Mucosa of rectum (tissue), 2 donors: ENCODE results near the gene PPDPF.

Source experiments
- H3K27ac ChIP-seq, 2 donors: one replicate each; pipeline ENCODE4 v1.7.0; 2013; ENCODE audit warnings: inconsistent platforms in 2 of 2, low read depth in 2 of 2, low read length in 2 of 2
- H3K27me3 ChIP-seq, 2 donors: one replicate each; pipeline ENCODE4 v1.7.0; 2013; ENCODE audit warnings: low read length in 2 of 2; ENCODE audit not compliant: control insufficient read depth in 2 of 2, insufficient read depth in 2 of 2
- H3K36me3 ChIP-seq, 2 donors: one replicate each; pipeline ENCODE4 v1.7.0; 2013; ENCODE audit warnings: low read length in 2 of 2; ENCODE audit not compliant: control insufficient read depth in 2 of 2, insufficient read depth in 2 of 2
- H3K4me1 ChIP-seq, 2 donors: one replicate each; pipeline ENCODE4 v1.7.0; 2013; ENCODE audit warnings: low read length in 2 of 2, mild to moderate bottlenecking in 1 of 2; ENCODE audit not compliant: control insufficient read depth in 2 of 2, insufficient read depth in 2 of 2
- H3K4me3 ChIP-seq, 2 donors: one replicate each; pipeline ENCODE4 v1.7.0; 2013; ENCODE audit warnings: low read length in 2 of 2
- H3K9ac ChIP-seq, 2 donors: one replicate each; pipeline ENCODE4 v1.7.0; 2013; ENCODE audit warnings: low read length in 2 of 2, low read depth in 1 of 2, mild to moderate bottlenecking in 1 of 2
- H3K9me3 ChIP-seq, 2 donors: one replicate each; pipeline ENCODE4 v1.7.0; 2013; ENCODE audit warnings: low read length in 2 of 2; ENCODE audit not compliant: control insufficient read depth in 2 of 2
- donor health status: healthy.
- donor health status: Normal muscosa, but diverticular disease.

Gene PPDPF

GRCh38 chr20:63500151-63500901 lies 20.2 kb upstream of the PPDPF start:
- H3K27ac ChIP-seq: no peak overlapping the region
- no peak overlapping the region for H3K4me3 ChIP-seq
- H3K9me3 ChIP-seq: no peaks in the 10 kb centered on the region
- peaks cover 2% of the 10 kb centered on the region in 2 donors for H3K4me1 ChIP-seq
- H3K36me3 ChIP-seq: no peaks in the 10 kb centered on the region
- H3K9ac ChIP-seq: no peak overlapping the region
- H3K27me3 ChIP-seq: peaks cover 21 to 25% of the 10 kb centered on the region in 2 donors

- Histone ChIP-seq H3K27ac (no peak overlapping the region), H3K9ac (no peak overlapping the region), H3K4me3 (no peak overlapping the region), H3K27me3 (peaks cover 18 to 25% of the 10 kb centered on the region in 2 donors), H3K4me1 (peaks cover 2% of the 10 kb centered on the region in 2 donors), H3K36me3 (no peaks in the 10 kb centered on the region), H3K9me3 (peaks cover 0 to 3% of the 10 kb centered on the region in 2 donors)
Observed at GRCh38 chr20:63500902-63501817, 19.4 kb upstream of the PPDPF start.

- H3K9me3 ChIP-seq: peaks cover 0 to 3% of the 10 kb centered on the region in 2 donors
- peaks cover 0 to 2% of the 10 kb centered on the region in 2 donors for H3K4me1 ChIP-seq
- H3K4me3 ChIP-seq: no peak overlapping the region
- peaks cover 14 to 25% of the 10 kb centered on the region in 2 donors for H3K27me3 ChIP-seq
- H3K9ac ChIP-seq: no peak overlapping the region
- no peaks in the 10 kb centered on the region for H3K36me3 ChIP-seq
- H3K27ac ChIP-seq: no peak overlapping the region
Observed at GRCh38 chr20:63501818-63502670, 18.5 kb upstream of the PPDPF start.

GRCh38 chr20:63502671-63503172 lies 17.8 kb upstream of the PPDPF start:
- Histone ChIP-seq H3K4me3 (no peak overlapping the region), H3K27ac (no peak overlapping the region), H3K9ac (no peak overlapping the region), H3K9me3 (peaks cover 0 to 3% of the 10 kb centered on the region in 2 donors), H3K36me3 (no peaks in the 10 kb centered on the region), H3K4me1 (peaks cover 0 to 2% of the 10 kb centered on the region in 2 donors), H3K27me3 (peaks cover 10 to 24% of the 10 kb centered on the region in 2 donors)

- Histone ChIP-seq H3K9me3 (peaks cover 0 to 3% of the 10 kb centered on the region in 2 donors), H3K27ac (no peak overlapping the region)
Observed at GRCh38 chr20:63503524-63503923, 17.0 kb upstream of the PPDPF start.

GRCh38 chr20:63504642-63505041 lies 15.9 kb upstream of the PPDPF start:
- Histone ChIP-seq H3K36me3 (no peaks in the 10 kb centered on the region), H3K27me3 (peaks cover 14 to 17% of the 10 kb centered on the region in 2 donors), H3K9me3 (peaks cover 0 to 3% of the 10 kb centered on the region in 2 donors), H3K27ac (no peak overlapping the region), H3K9ac (no peak overlapping the region), H3K4me3 (no peak overlapping the region), H3K4me1 (no peaks in the 10 kb centered on the region)

More at GRCh38 chr20:63503524-63503923, 17.0 kb upstream of the PPDPF start:
- Histone ChIP-seq H3K27me3 (peaks cover 10 to 21% of the 10 kb centered on the region in 2 donors), H3K36me3 (no peaks in the 10 kb centered on the region), H3K4me3 (no peak overlapping the region), H3K9ac (no peak overlapping the region), H3K4me1 (peaks cover 0 to 2% of the 10 kb centered on the region in 2 donors)

- Histone ChIP-seq H3K9me3 (peaks cover 0 to 3% of the 10 kb centered on the region in 2 donors), H3K4me3 (no peak overlapping the region), H3K9ac (no peak overlapping the region), H3K4me1 (no peaks in the 10 kb centered on the region), H3K27me3 (peaks cover 13 to 14% of the 10 kb centered on the region in 2 donors), H3K27ac (no peak overlapping the region), H3K36me3 (no peaks in the 10 kb centered on the region)
Observed at GRCh38 chr20:63505281-63505680, 15.3 kb upstream of the PPDPF start.

GRCh38 chr20:63505723-63506122 lies 14.8 kb upstream of the PPDPF start:
- Histone ChIP-seq H3K9me3 (peaks cover 0 to 3% of the 10 kb centered on the region in 2 donors), H3K27me3 (peaks cover 12 to 14% of the 10 kb centered on the region in 2 donors), H3K27ac (no peak overlapping the region), H3K4me3 (no peak overlapping the region), H3K9ac (no peak overlapping the region), H3K4me1 (no peaks in the 10 kb centered on the region), H3K36me3 (no peaks in the 10 kb centered on the region)

- H3K4me1 ChIP-seq: no peaks in the 10 kb centered on the region
- H3K27me3 ChIP-seq: peaks cover 6 to 13% of the 10 kb centered on the region in 2 donors
- H3K4me3 ChIP-seq: no peak overlapping the region
- H3K36me3 ChIP-seq: no peaks in the 10 kb centered on the region
- H3K27ac ChIP-seq: no peak overlapping the region
- peaks cover 0 to 3% of the 10 kb centered on the region in 2 donors for H3K9me3 ChIP-seq
- no peak overlapping the region for H3K9ac ChIP-seq
Observed at GRCh38 chr20:63507083-63507743, 13.4 kb upstream of the PPDPF start.
